ENCODE measurements around the gene NDUFB1. TPM values are rescaled to one million over a fixed set of nuclear protein-coding genes. Genes with fewer than 3 reads are reported as not detected.

NDUFB1 gene
- 142 and 248 TPM in 2 replicates for total RNA-seq (2014; rRNA removed; shearing (Covaris generic))
- polyA plus RNA-seq (2015; cell fraction: cytosol; rRNA removed) = 400 and 500 TPM in 2 replicates
- 162 and 243 TPM in 2 replicates for polyA plus RNA-seq (2015; cell fraction: nucleus; rRNA removed)

DNA sequence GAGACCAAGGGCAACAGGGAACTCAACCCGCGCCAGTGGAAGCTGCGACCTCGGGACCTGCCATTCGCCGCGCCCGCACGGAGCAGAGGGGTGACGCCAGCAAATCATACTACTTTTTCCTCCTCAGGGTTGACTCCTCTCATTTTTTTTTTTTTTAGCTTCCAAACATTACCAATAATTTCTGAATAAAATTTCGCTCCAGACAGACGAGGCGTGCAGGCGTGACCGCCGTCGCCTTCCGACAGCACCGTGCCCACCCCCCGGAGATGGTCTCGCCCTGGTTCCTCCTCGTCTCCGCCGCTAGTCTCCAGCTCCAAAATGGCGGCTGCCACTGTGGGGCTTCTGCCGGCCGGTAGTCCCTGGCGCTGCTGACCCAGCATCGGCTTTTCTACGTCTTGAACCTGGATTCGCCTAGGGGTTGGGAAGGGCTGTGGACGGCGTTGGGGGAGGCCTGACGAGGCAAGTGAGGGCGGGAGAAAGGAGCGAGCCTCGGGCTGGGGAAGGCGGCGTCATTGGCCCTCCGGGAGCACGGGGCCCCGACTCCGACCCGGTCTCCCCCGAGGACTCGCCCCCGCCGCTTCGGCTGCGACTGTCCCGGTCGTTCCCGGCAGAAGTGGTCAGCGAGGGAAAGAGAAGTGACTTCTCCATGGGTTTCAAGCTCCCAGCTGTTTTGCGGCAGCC is at the start of gene NDUFB1, which contains the start of gene CPSF2:
Gene NDUFB1 (minus strand): TSS at position 37 of the 681 bp plus-strand sequence. CDS start 4,069 bp downstream, outside the sequence.
Gene CPSF2 (plus strand): TSS at position 300 of the 681 bp plus-strand sequence. CDS start 9,016 bp downstream, outside the sequence.
- DNase-seq (ENCODE audit: low read depth) = peak; percentile 75

DNA sequence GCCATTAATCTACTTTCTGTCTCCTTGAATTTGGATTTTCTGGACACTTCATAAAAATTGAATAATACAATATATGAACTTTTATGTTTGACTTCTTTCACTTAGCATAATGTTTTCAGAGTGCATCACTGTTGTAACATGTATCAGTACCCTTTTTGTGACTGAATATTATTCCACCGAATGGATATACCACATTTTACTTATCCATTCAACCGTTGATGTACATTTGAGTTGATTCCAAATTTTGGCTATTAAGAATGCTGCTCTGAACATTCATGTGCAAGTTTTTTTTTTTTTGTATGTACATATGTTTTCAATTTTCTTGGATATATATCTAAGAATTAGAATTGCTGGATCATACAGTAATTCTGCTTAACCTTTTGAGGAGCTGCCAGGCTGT is 43.5 kb upstream of the NDUFB1 start:
- DNase-seq (ENCODE audit: low read depth) = no peak

DNA sequence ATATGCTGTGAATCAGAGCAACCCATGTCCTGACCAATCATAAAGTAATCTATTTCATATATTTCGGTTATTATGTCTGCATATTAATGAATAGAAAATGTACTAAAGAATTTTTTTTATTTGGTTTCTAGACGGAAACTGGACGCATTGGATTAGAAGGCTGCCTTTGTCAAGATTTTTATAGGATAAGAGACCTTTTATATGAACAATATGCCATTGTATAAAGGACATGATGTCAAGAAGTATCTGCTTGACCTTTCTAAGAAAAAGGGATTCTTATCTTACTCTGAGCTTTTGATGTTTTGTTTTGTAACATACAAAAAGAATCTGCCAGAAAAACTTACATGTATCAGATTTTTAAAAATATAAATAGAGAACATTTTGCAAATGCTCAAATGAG is 40.0 kb upstream of the NDUFB1 start:
- no peak for DNase-seq (ENCODE audit: low read depth)

DNA sequence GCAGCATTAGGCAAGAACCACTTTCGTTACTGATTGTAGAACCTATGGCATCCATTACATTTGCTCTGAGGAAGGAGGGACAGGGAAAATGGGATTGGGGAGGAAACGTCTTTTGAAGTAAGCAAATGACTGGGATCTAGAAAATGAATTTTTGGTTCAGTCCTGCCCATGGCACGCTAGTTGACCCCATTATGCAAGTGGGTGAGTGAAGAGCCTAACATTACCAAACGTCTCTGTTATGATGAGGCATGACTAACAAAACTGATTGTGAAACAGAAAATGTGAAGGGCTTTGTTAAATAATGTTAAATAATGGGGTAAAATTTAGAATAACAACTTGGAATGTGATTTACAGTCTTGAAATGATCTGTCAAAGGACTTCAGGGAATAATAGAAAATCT is 39.1 kb upstream of the NDUFB1 start:
- no peak for DNase-seq (ENCODE audit: low read depth)

DNA sequence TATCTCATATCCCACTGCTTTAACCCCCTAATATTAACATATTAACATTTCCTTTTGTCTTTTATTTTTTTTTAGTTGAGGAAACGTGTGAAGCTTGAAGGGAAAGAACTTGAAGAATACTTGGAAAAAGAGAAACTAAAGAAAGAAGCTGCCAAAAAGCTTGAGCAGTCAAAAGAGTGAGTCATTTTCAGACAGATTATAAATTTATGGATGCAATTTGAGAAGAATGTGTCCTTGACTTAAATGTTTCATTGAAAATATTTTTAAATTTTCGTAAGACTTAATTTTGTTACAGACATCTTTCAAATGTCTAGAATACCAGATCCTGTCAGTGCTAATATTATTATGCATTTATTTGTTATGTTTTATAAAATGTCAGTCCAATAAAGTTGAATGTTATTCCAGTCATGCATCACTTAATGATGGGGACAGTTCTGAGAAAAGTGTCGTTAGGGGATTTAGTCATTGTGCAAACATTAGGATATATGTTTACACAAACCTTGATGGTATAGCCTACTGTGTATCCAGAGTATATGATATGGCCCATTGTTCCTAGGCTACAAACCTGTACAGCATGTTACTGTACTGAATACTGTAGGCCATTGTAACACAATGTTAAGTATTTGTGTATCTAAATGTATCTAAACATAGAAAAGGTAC is 32.9 kb upstream of the NDUFB1 start:
- no peak for DNase-seq (ENCODE audit: low read depth)

DNA sequence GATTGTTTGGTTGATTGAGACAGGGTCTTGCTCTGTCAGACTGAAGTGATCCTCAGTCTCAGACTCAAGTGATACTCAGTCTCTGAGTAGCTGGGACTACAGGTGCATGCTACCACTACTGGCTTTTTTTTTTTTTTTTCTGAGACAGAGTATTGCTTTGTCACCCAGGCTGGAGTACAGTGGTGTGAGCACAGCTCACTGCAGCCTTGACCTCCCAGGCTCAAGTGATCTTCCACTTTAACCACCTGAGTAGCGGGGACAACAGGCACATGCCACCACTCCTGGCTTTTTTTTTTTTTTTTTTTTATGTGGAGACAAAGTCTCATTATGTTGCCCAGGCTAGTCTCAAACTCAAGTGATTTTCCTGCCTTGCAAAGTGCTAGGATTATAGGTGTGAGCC is 32.1 kb upstream of the NDUFB1 start:
- no peak for DNase-seq (ENCODE audit: low read depth)

DNA sequence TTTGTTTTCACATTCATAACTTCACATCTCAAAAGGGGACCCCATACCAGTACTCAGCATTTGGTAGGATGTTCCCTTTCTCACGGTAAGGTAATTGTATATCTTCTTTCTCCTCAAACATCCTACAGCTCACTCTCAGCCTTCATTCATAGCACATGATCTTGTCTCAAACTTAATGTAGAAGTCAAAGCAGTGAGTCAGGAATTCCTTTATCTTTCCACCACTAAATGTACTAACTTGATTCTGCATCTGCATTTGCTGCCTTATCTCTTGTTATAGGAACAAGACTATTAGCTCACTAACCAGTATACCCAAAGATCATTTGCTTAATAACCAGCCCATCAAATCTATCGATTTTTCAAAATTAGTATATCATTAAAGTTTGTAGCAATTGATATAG is 23.2 kb upstream of the NDUFB1 start:
- DNase-seq (ENCODE audit: low read depth) = no peak

DNA sequence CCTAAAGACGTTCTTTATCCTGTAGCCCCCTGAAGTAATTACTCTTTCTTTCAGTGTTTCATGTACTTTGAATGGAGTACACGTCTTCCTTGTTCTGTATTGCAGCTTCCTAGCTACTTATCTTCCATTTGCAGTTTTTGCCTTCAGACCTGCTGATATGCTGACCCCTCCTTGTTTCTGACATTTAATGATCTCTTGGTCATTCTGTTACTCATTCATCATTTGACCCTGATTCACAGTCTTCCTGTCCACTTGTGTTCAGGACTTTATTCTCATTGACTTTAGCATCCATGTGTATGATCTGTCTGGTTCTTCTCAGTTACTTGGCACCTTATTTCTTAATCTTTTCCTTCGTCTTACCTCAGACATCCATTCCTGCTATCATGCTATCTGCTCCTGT is 22.5 kb upstream of the NDUFB1 start:
- no peak for DNase-seq (ENCODE audit: low read depth)

DNA sequence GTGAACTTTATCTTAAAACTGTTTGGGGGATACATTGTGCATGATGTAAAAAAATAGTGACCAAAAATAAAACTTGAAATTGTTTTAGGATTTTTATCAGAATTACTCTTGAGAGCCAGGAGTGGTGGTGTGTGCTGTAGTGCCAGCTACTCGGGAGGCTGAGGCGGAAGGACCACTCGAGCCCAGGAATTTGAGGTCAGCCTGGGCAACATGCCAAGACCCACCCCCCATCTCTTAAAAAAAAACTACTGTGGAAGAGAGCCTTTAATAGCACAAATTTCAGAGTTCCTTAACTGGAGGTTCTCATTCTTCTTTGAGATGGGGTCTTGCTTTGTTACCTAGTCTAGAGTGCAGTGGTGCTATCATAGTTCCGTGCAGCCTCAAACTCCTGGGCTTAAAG is 21.8 kb upstream of the NDUFB1 start:
- no peak for DNase-seq (ENCODE audit: low read depth)

DNA sequence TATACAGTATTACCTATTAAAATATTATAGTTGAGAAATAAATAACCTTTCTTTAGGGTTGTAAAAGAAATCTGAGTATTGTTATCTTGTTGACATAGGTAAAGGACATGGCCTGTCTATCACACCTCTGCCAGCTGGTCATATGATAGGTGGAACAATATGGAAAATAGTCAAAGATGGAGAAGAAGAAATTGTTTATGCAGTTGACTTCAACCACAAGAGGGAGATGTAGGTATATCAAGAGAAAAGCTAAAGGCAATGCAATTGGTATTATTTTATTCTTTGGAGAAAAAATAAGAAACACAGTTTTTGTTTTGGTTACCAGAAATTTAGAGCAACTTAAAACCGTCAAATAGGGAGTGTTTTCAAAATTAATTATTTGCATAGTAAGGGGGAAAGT is 13.8 kb upstream of the NDUFB1 start:
- DNase-seq (ENCODE audit: low read depth) = peak; percentile 23

DNA sequence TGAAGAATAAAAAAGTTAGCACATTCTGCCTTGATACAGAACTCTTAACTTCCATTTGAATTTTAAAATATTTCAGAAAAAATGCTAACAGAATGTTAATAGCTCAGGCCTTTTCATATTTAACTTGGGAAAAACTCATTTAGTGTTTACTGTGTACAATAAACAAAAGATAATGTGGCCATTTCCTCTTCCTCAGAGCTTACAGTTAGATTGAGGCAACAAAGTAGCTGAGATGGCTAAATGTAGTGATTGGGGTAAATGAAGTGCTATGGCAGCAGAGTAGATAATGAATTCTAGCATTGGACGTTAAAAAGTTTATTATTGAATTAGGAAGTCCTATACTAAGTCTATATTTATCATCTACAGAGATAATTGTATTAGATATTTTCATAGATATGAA is 12.9 kb upstream of the NDUFB1 start:
- no peak for DNase-seq (ENCODE audit: low read depth)

DNA sequence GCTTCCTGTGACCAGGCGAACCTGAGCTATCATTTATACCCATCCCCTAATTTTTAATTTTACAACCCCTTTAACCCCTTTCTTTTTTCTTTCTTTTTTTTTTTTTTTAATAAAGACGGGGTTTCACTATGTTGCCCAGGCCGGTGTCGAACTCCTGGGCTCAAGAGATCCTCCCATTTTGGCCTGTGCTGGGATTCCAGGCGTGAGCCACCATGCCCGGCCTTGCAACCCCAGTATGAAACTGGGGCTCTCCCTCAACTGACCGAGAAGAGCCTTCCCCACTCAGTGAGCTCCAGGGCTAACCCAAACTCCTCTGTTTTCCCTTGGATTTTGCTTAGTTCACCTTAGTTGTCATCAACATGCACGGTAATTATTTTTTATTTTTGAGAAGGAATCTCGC is 1.3 kb upstream of the NDUFB1 start:
- DNase-seq (ENCODE audit: low read depth) = no peak

DNA sequence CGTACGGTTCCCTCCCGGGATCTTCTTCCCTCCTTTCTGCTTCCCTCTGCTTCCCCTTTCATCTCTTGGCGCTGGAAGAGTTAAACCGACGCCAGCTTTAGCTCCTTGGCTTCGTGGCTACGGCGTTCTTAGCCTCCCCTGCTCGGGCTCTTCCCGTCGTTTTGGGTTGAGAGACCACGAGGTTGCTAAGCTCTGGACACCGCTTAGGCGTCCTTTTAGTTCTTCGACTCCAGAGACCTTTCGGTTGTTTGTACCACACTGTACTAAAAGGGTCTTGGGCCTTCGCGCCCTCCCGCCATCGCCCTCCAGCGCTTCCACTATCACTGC is 808 bp upstream of the NDUFB1 start:
- DNase-seq (ENCODE audit: low read depth) = peak; percentile 33

DNA sequence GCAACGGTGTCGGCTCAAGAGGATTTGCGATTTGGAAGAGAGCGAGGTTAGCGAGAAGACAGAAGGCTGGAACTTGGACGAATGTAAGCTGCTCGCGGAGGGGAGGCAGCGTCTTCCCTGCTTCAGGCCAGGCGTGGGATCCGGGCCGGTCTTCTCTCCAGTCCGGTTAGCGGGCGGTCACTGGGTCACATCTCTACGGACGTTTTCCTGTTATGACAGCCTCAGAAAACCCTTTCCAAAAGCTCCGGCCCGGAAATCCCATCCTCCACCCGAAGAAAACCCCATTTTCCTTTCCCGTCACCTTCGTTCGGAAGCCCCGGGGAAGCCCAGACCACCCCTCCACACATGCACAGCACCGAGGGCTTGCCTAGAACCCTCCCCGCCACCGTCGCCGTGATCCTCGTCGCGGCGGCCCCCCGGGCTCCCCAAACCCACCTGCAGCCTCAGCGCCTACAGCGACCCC is 268 bp downstream of the NDUFB1 start:
- peak; percentile 27 for DNase-seq (ENCODE audit: low read depth)

DNA sequence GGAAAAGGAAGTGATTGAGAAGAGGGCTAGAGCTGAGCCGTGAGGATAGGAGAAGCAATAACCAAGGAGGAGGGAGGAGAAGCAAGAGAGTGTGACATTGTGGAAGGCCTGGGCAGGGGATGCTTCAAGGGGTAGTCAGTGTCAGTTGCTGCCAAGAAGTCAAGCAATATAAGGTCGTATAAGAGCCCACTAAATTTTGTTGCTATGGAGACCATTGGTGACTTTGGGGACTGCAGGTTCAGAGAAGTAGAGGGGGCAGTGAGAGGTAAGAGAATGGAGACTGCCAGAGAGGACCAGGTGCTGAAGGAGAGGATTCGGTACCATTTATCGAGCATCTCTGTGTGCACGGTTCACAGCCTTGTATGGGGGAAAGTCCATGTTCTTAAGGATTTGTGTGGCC is 12.0 kb downstream of the NDUFB1 start:
- DNase-seq (ENCODE audit: low read depth) = no peak

DNA sequence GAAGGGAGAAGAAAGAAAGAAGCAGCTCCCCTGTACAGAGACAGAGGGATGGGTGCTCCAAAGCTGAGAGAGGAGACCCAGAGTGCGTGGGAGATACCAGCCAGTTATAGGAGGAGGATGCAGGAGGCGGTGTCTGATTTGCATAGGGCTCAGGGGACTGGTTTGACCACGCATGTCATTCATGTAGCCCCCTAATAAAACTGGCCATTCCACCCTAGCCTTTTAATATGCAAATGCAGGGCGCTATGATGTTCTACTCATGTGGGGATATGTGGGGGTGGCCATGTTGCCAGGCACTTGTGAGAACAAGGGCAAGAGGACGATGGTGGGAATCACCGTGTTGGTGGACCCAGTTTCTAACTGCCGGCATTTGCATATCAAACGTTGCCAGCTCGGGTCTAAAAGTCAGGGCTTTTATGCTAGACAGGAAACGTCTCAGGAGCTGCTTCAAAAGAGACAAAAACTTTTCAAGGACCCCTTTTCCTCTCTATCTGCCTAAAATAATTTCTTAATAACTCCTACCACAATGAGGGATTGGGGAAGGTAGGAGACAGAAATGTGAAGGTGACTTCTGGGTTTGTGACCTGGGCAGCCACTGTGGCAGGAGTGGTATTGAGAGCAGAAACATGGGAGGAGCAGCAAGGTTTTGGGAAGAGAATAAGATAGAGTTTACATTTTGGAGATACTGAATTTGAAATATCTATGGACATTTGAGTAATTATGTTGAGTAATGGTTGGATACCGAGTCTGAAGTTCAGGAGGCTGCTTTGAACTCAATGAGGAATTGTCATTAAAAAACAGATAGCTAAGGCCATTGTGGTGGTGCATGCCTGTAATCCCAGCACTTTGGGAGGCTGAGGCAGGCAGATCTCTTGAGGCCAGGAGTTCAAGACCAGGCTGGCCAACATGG is 12.9 kb downstream of the NDUFB1 start:
- no peak for DNase-seq (ENCODE audit: low read depth)

DNA sequence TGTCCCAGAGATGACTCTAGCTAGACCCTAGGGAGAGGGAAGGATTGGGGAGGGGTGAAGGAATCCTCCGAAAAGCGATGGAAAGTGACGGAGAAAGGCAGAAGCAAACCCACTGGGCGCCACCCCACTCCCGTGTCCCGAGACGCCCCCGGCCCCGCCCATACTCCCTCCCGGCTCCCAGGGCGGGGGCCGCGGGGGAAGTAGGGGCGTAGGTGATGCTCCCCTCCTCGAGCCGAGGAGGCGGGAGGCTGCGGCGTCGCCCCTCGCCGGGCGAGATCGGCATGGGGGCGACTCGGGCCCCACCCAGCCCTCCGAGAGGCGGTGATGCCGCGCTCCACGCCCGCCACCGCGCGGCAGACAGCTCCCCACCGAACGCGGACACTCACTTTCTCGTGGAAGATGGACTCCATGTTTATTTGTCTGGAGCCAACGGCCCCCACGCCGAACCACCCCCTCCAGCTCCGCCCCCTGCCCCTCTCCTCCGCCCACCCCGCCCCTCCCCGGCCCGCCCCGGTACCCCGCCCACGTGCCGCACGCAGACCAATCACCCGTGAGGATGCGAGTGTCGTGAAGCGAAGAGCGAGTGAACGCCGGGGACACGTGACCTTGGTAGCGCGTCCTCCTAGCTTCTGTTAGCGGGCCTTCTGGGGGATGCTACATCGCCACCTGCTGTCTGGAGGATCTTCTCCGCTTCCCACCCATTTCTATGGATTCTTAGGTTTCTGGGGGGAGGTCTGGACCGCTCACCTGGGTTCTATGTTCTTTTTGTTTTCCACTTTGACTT is 15.2 kb downstream of the NDUFB1 start, which contains the start of gene ATXN3:
Gene ATXN3 (minus strand): TSS at position 440 of the 784 bp plus-strand sequence. CDS start 30 bp downstream, at position 410.
- DNase-seq (ENCODE audit: low read depth) = peak; percentile 90

DNA sequence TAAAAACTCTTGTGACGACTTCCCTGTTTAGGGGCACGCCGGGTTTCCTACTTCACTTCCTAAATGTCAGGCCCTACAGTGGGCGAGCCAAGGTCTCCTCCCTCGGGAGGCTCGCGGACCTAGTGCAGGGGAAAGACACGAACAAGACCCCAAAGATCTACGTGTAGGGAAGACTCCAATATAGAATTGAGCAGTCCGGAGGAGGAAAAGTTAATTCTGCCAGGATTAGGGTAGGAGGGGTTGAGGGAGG is 15.7 kb downstream of the NDUFB1 start:
- peak; percentile 37 for DNase-seq (ENCODE audit: low read depth)

DNA sequence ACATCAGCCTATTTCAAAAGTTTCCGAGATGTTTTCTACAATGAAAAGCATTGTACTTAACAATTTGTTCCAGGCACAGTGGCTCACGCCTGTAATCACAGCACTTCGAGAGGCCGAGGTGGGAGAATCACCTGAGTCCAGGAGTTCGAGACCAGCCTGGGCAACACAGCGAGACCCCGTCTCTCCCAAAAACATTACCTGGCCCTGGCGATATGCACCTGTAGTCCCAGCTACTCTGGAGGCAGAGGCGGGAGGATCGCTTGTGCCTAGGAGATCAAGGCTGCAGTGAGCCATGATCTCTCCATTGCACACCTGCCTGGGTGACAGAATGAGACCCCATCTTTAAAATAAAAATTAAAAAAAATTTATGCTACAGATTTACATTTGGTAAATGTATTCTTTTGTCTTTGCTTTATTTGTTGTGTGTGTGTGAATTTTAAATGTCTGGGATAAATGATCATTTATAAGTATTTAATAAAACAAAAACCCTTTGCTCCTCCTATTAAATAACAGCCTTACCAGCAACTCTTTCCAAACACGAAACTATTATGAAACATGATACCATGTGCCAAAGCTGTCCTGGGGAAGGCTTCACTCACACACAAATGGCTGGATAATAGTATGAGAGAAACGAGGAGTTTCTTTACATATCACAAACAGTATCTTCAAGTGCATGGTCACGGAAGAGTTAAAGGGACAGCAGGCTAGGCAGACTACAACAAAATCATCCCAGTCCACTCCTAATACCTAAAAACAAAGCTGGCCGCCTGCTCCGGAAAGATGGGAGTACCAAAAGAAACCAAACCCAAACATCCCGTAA is 16.2 kb downstream of the NDUFB1 start:
- DNase-seq (ENCODE audit: low read depth) = no peak

DNA sequence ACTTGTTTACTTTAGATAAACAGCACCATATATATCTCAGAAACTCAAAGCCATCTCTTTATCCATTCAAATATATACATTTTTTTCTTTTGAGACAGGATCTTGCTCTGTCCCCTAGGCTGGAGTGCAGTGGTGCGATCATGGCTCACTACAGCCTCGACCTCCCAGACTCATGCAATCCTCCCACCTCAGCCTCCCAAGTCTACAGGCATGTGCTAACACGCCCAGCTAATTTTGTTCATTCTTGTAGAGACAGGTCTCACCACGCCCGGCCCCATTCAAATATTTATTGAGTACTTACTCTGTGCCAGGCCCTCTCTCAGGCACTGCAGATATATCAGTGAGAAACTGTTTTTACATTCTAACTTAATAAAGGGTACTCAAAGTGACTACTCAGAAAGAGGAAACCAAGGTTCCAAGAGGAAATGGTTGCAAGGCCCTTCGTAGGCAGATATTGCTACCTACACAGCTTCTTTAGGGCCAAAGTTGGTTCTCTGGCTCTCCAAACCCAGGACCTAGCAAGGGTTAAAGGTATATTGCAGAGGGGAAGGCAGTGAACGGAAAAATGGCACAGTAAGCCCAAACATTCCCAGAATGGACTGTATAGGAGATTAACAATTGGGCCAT is 18.0 kb downstream of the NDUFB1 start:
- DNase-seq (ENCODE audit: low read depth) = no peak

All from HT1080 (cell line).